ENCODE measurements around the gene AAK1.

DNA sequence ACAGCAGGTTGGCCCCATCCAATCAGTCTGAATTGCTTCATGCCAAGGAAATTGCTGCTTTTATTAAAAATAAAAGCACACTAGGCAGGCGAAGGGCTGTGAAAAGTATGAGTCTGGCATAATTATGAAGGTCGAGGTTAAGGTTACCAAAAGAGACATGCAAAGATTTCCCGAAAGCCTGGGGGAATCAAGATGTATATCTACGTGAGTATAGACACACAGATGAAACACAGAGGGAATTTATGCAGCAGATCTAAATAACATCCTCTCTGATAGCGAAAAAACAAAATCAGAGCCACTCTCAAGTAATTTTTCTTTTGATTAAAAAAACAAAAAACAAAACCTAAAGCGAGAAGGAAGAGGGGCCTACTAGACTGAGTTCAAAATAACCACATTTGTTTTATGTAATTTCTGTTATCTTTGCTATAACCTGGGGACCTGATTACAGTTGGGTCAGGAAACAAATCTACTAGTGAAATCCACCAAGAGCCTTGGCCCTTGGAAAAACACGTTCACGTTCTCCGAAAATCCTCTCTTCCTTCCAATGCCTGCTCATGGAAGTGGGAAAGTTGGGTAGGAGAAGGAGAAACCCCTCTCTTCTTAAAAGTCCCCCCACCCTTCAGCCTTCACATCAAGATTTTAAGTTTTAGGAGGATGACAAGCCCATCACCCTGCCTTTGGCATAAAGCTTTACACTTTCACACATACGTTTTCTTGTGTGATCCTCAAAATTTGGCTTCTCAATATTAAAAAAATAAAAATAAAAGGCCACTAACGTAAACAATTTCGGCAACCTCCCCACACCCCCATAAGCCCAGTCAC lies 1.4 kb downstream of the AAK1 start:
- no peak for TF ChIP-seq ZNF101 (CRISPR knock-in tag; IDR thresholded peaks at IDR 0.05; ENCODE audit: borderline replicate concordance, low read depth)
- TF ChIP-seq, protein P1, sequence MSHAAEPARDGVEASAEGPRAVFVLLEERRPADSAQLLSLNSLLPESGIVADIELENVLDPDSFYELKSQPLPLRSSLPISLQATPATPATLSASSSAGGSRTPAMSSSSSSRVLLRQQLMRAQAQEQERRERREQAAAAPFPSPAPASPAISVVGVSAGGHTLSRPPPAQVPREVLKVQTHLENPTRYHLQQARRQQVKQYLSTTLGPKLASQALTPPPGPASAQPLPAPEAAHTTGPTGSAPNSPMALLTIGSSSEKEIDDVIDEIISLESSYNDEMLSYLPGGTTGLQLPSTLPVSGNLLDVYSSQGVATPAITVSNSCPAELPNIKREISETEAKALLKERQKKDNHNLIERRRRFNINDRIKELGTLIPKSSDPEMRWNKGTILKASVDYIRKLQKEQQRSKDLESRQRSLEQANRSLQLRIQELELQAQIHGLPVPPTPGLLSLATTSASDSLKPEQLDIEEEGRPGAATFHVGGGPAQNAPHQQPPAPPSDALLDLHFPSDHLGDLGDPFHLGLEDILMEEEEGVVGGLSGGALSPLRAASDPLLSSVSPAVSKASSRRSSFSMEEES (CRISPR knock-in tag; IDR thresholded peaks at IDR 0.05): no peak; the same call in 1 of the 2 replicates
- TF ChIP-seq ZNF570 (CRISPR knock-in tag; IDR thresholded peaks at IDR 0.05; ENCODE audit: borderline replicate concordance): no peak
- TF ChIP-seq, protein P2, sequence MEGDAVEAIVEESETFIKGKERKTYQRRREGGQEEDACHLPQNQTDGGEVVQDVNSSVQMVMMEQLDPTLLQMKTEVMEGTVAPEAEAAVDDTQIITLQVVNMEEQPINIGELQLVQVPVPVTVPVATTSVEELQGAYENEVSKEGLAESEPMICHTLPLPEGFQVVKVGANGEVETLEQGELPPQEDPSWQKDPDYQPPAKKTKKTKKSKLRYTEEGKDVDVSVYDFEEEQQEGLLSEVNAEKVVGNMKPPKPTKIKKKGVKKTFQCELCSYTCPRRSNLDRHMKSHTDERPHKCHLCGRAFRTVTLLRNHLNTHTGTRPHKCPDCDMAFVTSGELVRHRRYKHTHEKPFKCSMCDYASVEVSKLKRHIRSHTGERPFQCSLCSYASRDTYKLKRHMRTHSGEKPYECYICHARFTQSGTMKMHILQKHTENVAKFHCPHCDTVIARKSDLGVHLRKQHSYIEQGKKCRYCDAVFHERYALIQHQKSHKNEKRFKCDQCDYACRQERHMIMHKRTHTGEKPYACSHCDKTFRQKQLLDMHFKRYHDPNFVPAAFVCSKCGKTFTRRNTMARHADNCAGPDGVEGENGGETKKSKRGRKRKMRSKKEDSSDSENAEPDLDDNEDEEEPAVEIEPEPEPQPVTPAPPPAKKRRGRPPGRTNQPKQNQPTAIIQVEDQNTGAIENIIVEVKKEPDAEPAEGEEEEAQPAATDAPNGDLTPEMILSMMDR (CRISPR knock-in tag; IDR thresholded peaks at IDR 0.05): no peak
- no peak for TF ChIP-seq NFYB (CRISPR knock-in tag; IDR thresholded peaks at IDR 0.05)
- no peak for TF ChIP-seq MLLT10 (CRISPR knock-in tag; IDR thresholded peaks at IDR 0.05)
- no peak for TF ChIP-seq BATF2 (CRISPR knock-in tag; IDR thresholded peaks at IDR 0.05)
- no peak for TF ChIP-seq ZNF790 (CRISPR knock-in tag; IDR thresholded peaks at IDR 0.05; ENCODE audit: borderline replicate concordance)
- TF ChIP-seq TCF7 (IDR thresholded peaks at IDR 0.05; ENCODE audit: low read depth): no peak
- no peak for TF ChIP-seq NFATC3 (CRISPR knock-in tag; IDR thresholded peaks at IDR 0.05)
- no peak for TF ChIP-seq ZNF12 (CRISPR knock-in tag; IDR thresholded peaks at IDR 0.05)
- TF ChIP-seq POLR2AphosphoS5 (IDR thresholded peaks at IDR 0.05; ENCODE audit: low read depth, low read length): no peak
